AG08396 (cell line): ENCODE measurements around the gene DNAH17.

Experiments
- DNase-seq: peaks from one replicate; pipeline ENCODE4 v3.0.0; 2012; ENCODE audit warnings: low spot score, mixed read lengths

Gene DNAH17

GRCh38 chr17:78428836-78429617 lies 148.2 kb downstream of the DNAH17 start:
- no peak for DNase-seq

- DNase-seq, result no peak
These were observed 149.1 kb downstream of the DNAH17 start for GRCh38 chr17:78428025-78428575.

GRCh38 chr17:78427140-78427539 lies 150.1 kb downstream of the DNAH17 start:
- DNase-seq, result no peak

GRCh38 chr17:78426293-78426879 lies 150.8 kb downstream of the DNAH17 start:
- DNase-seq, result no peak

- DNase-seq, result no peak
These were observed 151.8 kb downstream of the DNAH17 start for GRCh38 chr17:78425429-78425828.

GRCh38 chr17:78423961-78424675 lies 153.1 kb downstream of the DNAH17 start:
- DNase-seq, result no peak

GRCh38 chr17:78422872-78423588 lies 154.2 kb downstream of the DNAH17 start:
- no peak for DNase-seq

- DNase-seq, result no peak
These were observed 155.0 kb downstream of the DNAH17 start for GRCh38 chr17:78422267-78422605.

GRCh38 chr17:78421534-78422266 lies 155.5 kb downstream of the DNAH17 start:
- DNase-seq, result peak; percentile 92

GRCh38 chr17:78421084-78421533 lies 156.1 kb downstream of the DNAH17 start:
- no peak for DNase-seq

GRCh38 chr17:78419970-78420815 lies 157.0 kb downstream of the DNAH17 start:
- peak; percentile 52 for DNase-seq

- no peak for DNase-seq
These were observed 158.7 kb downstream of the DNAH17 start for GRCh38 chr17:78418326-78419026.

- DNase-seq, result no peak
These were observed 159.7 kb downstream of the DNAH17 start for GRCh38 chr17:78417531-78417909.

- no peak for DNase-seq
These were observed 160.2 kb downstream of the DNAH17 start for GRCh38 chr17:78416791-78417530.

- no peak for DNase-seq
These were observed 161.1 kb downstream of the DNAH17 start for GRCh38 chr17:78415821-78416711.

GRCh38 chr17:78414178-78415162 lies 162.7 kb downstream of the DNAH17 start:
- no peak for DNase-seq

GRCh38 chr17:78412403-78412802 lies 164.8 kb downstream of the DNAH17 start:
- DNase-seq, result peak; percentile 49
